Sigmoid colon (tissue), 7 donors: Measurements from ENCODE around the gene ACTN2. TPM values are rescaled to one million over a fixed set of nuclear protein-coding genes. Genes with fewer than 3 reads are reported as not detected.

Source experiments
- DNase-seq: peaks from one replicate; pipeline ENCODE4 v3.0.0-alpha.2; 2019
- H3K27ac ChIP-seq, 4 donors: fragments of 200-600 bp; sonication (generic); one replicate each; pipeline ENCODE4 v1.5.1; 2016 to 2019; ENCODE audit warnings: mild to moderate bottlenecking in 1 of 4
- H3K27me3 ChIP-seq, 3 donors: fragments of 200-600 bp; sonication (generic); one replicate each; pipeline ENCODE4 v1.5.1; 2019; ENCODE audit warnings: mild to moderate bottlenecking in 1 of 3
- H3K36me3 ChIP-seq, 4 donors: fragments of 200-600 bp; sonication (generic); one replicate each; pipeline ENCODE4 v1.5.1; 2016 to 2019
- H3K4me1 ChIP-seq, 4 donors: fragments of 200-600 bp; sonication (generic); one replicate each; pipeline ENCODE4 v1.5.1; 2017 to 2019
- H3K4me3 ChIP-seq, 4 donors: fragments of 200-600 bp; sonication (generic); one replicate each; pipeline ENCODE4 v1.5.1; 2017 to 2019; ENCODE audit warnings: mild to moderate bottlenecking in 2 of 4, moderate library complexity in 1 of 4
- H3K9me3 ChIP-seq, 4 donors: fragments of 200-600 bp in 3 of 4; sonication (generic) in 3 of 4; one replicate each; pipeline versions ENCODE4 v1.5.1 to v1.6.1; 2013 to 2019
- CTCF ChIP-seq, 4 experiments: fragments of 450-650 bp in 3 of 4; fragments of 200-600 bp in 1 of 4; IDR thresholded peaks; one replicate each; pipeline ENCODE4 v1.5.1; 2016 to 2019; ENCODE audit warnings: antibody characterized with exemption in 4 of 4, mild to moderate bottlenecking in 3 of 4, moderate library complexity in 2 of 4
- EP300 ChIP-seq, 4 donors: sonication (generic); formaldehyde crosslinking; IDR thresholded peaks; one replicate each; pipeline ENCODE4 v1.6.1; 2017; ENCODE audit warnings: antibody characterized with exemption in 4 of 4
- POLR2A ChIP-seq, 2 donors: fragments of 450-650 bp; IDR thresholded peaks; one replicate each; pipeline ENCODE4 v1.6.1; 2016; ENCODE audit warnings: antibody characterized with exemption in 2 of 2, mild to moderate bottlenecking in 2 of 2, moderate library complexity in 2 of 2
- POLR2AphosphoS5 ChIP-seq, 4 donors: sonication (generic); formaldehyde crosslinking; IDR thresholded peaks; one replicate each; pipeline ENCODE4 v1.6.1; 2017; ENCODE audit warnings: antibody characterized with exemption in 4 of 4
- WGBS, 2 donors: extraction: QIAGEN DNeasy Blood & Tissue Kit; methylation state at CpG; one replicate each; pipeline ENCODE4 v1.1.7; 2013; 5-methylcytosine and 5-hydroxymethylcytosine counted together
- intact Hi-C: fragments of 100-400 bp; cut with DNase I; formaldehyde crosslinking; loops from one replicate; pipeline ENCODE4 v1.15.1; 2023
- polyA plus RNA-seq, 3 donors: library from polyadenylated mRNA; stranded (reverse); fragments of 200-250 nt; gene quantifications; one replicate each; pipeline ENCODE4 v1.2.3, GENCODE V29; 2013
- total RNA-seq, 4 donors: library from RNA; depleted of rRNA; stranded (reverse); fragments of >200 nt; gene quantifications; one replicate each; pipeline ENCODE4 v1.1.0, GENCODE V29; 2016
- donor health status: healthy with polysubstance abuse.
- donor health status: Bipolar disorder and iron deficiency.
- donor health status: healthy.

Gene ACTN2
- total and polyA plus RNA-seq, 7 donors, result 0.36 to 1.8 (median 0.91) TPM; not detected in 1

- TF ChIP-seq EP300 (IDR thresholded peaks at IDR 0.05) (no peak), POLR2AphosphoS5 (IDR thresholded peaks at IDR 0.05) (no peak), CTCF (IDR thresholded peaks at IDR 0.05) (no peak), POLR2A (IDR thresholded peaks at IDR 0.05) (no peak)
- WGBS, 2 donors, result 77 to 92% methylated on average over 5 of the region's 5 CpGs
- no peaks in the 10 kb centered on the region for H3K9me3 ChIP-seq
- H3K4me1 ChIP-seq, result peaks cover 0 to 9% (median 0%) of the 10 kb centered on the region in 4 donors
- no peak overlapping the region for H3K27ac ChIP-seq
- no peak overlapping the region for H3K4me3 ChIP-seq
- peaks cover 3 to 98% (median 27%) of the 10 kb centered on the region in 4 donors for H3K36me3 ChIP-seq
- no peak for DNase-seq
- H3K27me3 ChIP-seq, result no peaks in the 10 kb centered on the region
- intact Hi-C loops, result no loop called here
Measured at GRCh38 chr1:236812334-236813030, 126.2 kb downstream of the ACTN2 start.

Other genes with a start within 250 kb of the ACTN2 start
- 10 to 100 TPM; 40.3 to 86.4 (median 68.1) TPM for gene LGALS8, start 162.5 kb upstream of the ACTN2 start, total RNA-seq
- 10 to 100 TPM; 11.4 to 27.0 (median 25.4) TPM for gene LGALS8, start 162.5 kb upstream of the ACTN2 start, polyA plus RNA-seq
- 10 to 100 TPM; 14.4 to 22.1 (median 19.2) TPM for gene HEATR1, start 82.0 kb upstream of the ACTN2 start, total RNA-seq
- gene HEATR1, start 82.0 kb upstream of the ACTN2 start, polyA plus RNA-seq, result 1 to 10 TPM in 2 of 3 donors, under 1 TPM in 1; 0.92 to 8.0 (median 1.2) TPM
- 10 to 100 TPM; 28.2 to 38.4 (median 30.7) TPM for gene MTR, start 108.8 kb downstream of the ACTN2 start, total RNA-seq
- gene MTR, start 108.8 kb downstream of the ACTN2 start, polyA plus RNA-seq, result 1 to 10 TPM; 1.2 to 6.8 (median 1.8) TPM